ENCODE results near the gene PCSK6. TPM values are rescaled to one million over a fixed set of nuclear protein-coding genes. Genes with fewer than 3 reads are reported as not detected.

PCSK6 gene
- total RNA-seq, 4 donors from 2014 or later: 12.9 to 31.5 (median 23.7) TPM

DNA sequence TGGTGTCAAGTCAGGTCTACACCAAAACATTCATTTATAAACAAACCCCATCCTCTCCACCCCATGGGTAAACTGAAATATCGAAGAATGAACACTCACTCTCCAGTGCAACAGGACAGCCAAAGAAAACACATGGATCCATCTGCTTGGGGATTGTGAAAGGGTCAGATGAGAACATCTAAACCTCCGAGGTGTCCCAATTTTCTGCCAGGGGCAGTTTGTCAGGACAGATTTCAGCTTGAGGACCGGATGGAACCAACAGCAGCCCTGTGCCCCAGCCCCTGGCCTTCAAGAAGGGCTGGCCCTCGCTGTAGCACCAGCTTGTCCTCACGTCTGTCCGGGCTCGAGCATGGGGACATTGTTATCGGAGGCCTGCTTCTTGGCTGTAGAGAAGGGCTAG lies 45.5 kb downstream of the PCSK6 start:
- no peak for DNase-seq (ENCODE audit: low spot score in 2 of 2)
- Histone ChIP-seq H3K27ac (no peak overlapping the region), H3K36me3 (no peaks in the 10 kb centered on the region), H3K9me3 (no peaks in the 10 kb centered on the region), H3K4me1 (peaks cover 35% of the 10 kb centered on the region), H3K4me3 (no peak overlapping the region), H3K27me3 (no peaks in the 10 kb centered on the region)
- 95% methylated on average over 4 of the region's 8 CpGs for WGBS
- TF ChIP-seq CTCF (IDR thresholded peaks at IDR 0.05) (no peak), POLR2A (IDR thresholded peaks at IDR 0.05) (no peak), POLR2AphosphoS5 (IDR thresholded peaks at IDR 0.05) (no peak)

DNA sequence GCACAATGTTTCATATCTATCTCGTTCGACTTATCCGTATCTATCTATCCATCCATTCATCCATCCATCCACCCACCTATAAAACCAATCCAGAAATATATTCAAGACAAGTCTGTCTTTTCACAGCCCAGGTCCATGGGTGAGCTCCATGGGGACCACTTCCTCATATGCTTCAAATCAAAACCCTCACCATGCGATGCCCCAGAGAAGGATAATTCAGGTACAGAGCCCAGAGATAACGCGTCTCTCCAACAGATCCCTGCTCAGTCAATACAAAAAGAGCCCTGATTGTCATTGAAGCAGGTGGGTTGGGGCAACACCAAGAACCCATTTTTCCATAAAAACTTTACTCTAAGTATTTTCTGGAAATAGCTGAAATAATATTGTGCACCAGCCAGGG lies 47.2 kb downstream of the PCSK6 start:
- DNase-seq (ENCODE audit: low spot score in 2 of 2): no peak
- Histone ChIP-seq H3K27ac (no peak overlapping the region), H3K4me1 (peaks cover 35% of the 10 kb centered on the region), H3K36me3 (no peaks in the 10 kb centered on the region), H3K4me3 (no peak overlapping the region), H3K9me3 (no peaks in the 10 kb centered on the region), H3K27me3 (no peaks in the 10 kb centered on the region)
- WGBS: 96% methylated on average over 6 of the region's 6 CpGs
- TF ChIP-seq POLR2AphosphoS5 (IDR thresholded peaks at IDR 0.05) (no peak), POLR2A (IDR thresholded peaks at IDR 0.05) (no peak), CTCF (IDR thresholded peaks at IDR 0.05) (no peak), EP300 (IDR thresholded peaks at IDR 0.05) (no peak)

DNA sequence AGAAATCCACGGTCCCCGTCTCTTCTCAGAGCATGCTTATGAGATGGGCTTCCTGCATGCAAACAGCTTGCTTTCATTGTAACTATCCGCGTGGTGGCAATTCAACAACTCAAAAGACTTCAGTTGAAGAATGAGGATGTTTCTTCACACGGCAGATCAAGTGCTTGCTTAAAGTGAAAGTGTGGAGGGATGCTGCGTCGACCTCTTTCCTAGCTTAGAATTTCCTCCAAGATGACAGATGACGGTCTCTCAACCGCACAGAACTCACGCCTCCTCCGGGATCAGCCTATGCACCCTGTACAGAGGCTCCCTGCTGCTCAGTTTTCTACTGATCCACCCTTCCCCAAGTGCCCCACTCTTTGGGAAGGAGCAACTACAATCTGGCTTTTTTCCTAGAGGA lies 47.8 kb downstream of the PCSK6 start:
- Histone ChIP-seq H3K4me3 (no peak overlapping the region), H3K36me3 (no peaks in the 10 kb centered on the region), H3K27ac (no peak overlapping the region), H3K9me3 (no peaks in the 10 kb centered on the region), H3K27me3 (no peaks in the 10 kb centered on the region), H3K4me1 (peaks cover 35% of the 10 kb centered on the region)
- WGBS: 75% methylated on average over 11 of the region's 11 CpGs
- DNase-seq (ENCODE audit: low spot score in 2 of 2): peak in 1 of 2 donors; percentile 69
- TF ChIP-seq EP300 (IDR thresholded peaks at IDR 0.05): no peak
- TF ChIP-seq CTCF (IDR thresholded peaks at IDR 0.05): no peak
- TF ChIP-seq POLR2AphosphoS5 (IDR thresholded peaks at IDR 0.05): no peak
- TF ChIP-seq POLR2A (IDR thresholded peaks at IDR 0.05): no peak

DNA sequence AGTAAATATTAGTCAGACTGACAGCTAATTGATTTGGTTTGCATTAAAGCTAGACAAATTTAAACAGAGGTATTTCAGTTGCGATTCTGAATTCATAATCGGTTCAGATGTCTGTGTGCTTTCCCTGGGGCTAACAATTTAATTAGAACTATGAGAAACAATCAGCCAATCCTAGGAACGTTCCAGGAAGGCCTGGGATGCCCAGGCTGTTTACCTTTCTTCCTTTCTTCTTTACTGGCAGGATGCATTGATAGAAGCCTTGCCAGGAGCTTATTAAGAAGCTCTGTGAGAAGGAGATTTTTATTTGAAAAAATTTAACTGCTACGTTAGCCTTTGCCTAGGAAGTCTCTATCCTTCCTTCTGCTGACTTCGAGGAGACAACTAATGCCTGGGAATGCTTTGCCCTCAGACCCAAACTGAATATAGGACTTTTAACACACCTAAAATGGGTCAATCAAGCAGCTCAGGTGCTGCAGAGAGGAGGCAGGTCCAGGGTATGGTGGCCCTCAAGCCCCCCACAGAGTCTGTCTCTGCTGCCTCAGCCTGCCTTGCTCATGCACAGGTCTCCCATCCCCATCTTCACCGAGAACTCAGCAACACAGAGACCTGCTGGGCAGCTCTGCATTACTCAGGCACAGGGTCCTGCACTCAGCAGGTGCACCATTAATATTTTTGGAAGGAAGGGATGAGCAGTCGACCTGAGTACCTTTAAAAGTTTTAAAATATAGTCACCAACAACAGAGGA lies 48.5 kb downstream of the PCSK6 start:
- no peak for TF ChIP-seq POLR2A (IDR thresholded peaks at IDR 0.05)
- TF ChIP-seq EP300 (IDR thresholded peaks at IDR 0.05): no peak
- no peak for TF ChIP-seq POLR2AphosphoS5 (IDR thresholded peaks at IDR 0.05)
- TF ChIP-seq CTCF (IDR thresholded peaks at IDR 0.05): no peak
- WGBS: 37% methylated on average over 7 of the region's 7 CpGs
- Histone ChIP-seq H3K36me3 (no peaks in the 10 kb centered on the region), H3K4me1 (peaks cover 34% of the 10 kb centered on the region), H3K9me3 (no peaks in the 10 kb centered on the region), H3K4me3 (no peak overlapping the region), H3K27ac (no peak overlapping the region), H3K27me3 (no peaks in the 10 kb centered on the region)
- no peak for DNase-seq (ENCODE audit: low spot score in 2 of 2)

- WGBS: 24% methylated on average over 7 of the region's 7 CpGs
- Histone ChIP-seq H3K4me1 (peaks cover 24% of the 10 kb centered on the region), H3K4me3 (no peak overlapping the region), H3K27ac (no peak overlapping the region), H3K9me3 (no peaks in the 10 kb centered on the region), H3K36me3 (no peaks in the 10 kb centered on the region), H3K27me3 (no peaks in the 10 kb centered on the region)
- peak in 1 of 2 donors; percentile 64 for DNase-seq (ENCODE audit: low spot score in 2 of 2)
- TF ChIP-seq EP300 (IDR thresholded peaks at IDR 0.05) (no peak), CTCF (IDR thresholded peaks at IDR 0.05) (no peak), POLR2AphosphoS5 (IDR thresholded peaks at IDR 0.05) (no peak), POLR2A (IDR thresholded peaks at IDR 0.05) (no peak)
Measured at GRCh38 chr15:101439920-101440319, 49.6 kb downstream of the PCSK6 start.
